HEK293 (cell line): ENCODE results near the gene C17orf113.

Experiments
- GLIS2 ChIP-seq: fragments of 450-650 bp; formaldehyde crosslinking; IDR thresholded peaks from 2 replicates; pipeline ENCODE4 v1.5.1; 2016; ENCODE audit warnings: missing biosample characterization, missing genetic modification characterization
- HIC1 ChIP-seq: fragments of 450-650 bp; formaldehyde crosslinking; IDR thresholded peaks from 2 replicates; pipeline ENCODE4 v1.5.1; 2016; ENCODE audit warnings: missing biosample characterization, missing genetic modification characterization
- KLF17 ChIP-seq: fragments of 450-650 bp; formaldehyde crosslinking; IDR thresholded peaks from 2 replicates; pipeline ENCODE4 v1.5.1; 2016; ENCODE audit warnings: missing biosample characterization, missing genetic modification characterization
- PRDM10 ChIP-seq: fragments of 450-650 bp; formaldehyde crosslinking; IDR thresholded peaks from 2 replicates; pipeline ENCODE4 v1.5.1; 2016; ENCODE audit warnings: missing biosample characterization, missing genetic modification characterization
- RBAK ChIP-seq: fragments of 450-650 bp; formaldehyde crosslinking; IDR thresholded peaks from 2 replicates; pipeline ENCODE4 v1.5.1; 2016; ENCODE audit warnings: missing biosample characterization, missing genetic modification characterization
- REST ChIP-seq: fragments of 450-650 bp; formaldehyde crosslinking; IDR thresholded peaks from 2 replicates; pipeline ENCODE4 v1.5.1; 2016; ENCODE audit warnings: missing biosample characterization, missing genetic modification characterization
- TRIM28 ChIP-seq: IDR thresholded peaks from 2 replicates; pipeline ENCODE4 v1.6.1; 2011; ENCODE audit warnings: low read length, control low read depth, borderline replicate concordance
- YY1 ChIP-seq: fragments of 450-650 bp; formaldehyde crosslinking; IDR thresholded peaks from 2 replicates; pipeline ENCODE4 v1.5.1; 2018; ENCODE audit warnings: missing biosample characterization, missing genetic modification characterization
- ZBTB1 ChIP-seq: fragments of 450-650 bp; formaldehyde crosslinking; IDR thresholded peaks from 2 replicates; pipeline ENCODE4 v1.5.1; 2016; ENCODE audit warnings: missing biosample characterization, missing genetic modification characterization
- ZBTB17 ChIP-seq: fragments of 450-650 bp; formaldehyde crosslinking; IDR thresholded peaks from 2 replicates; pipeline ENCODE4 v1.5.1; 2016; ENCODE audit warnings: missing biosample characterization, missing genetic modification characterization
- ZBTB20 ChIP-seq: fragments of 450-650 bp; formaldehyde crosslinking; IDR thresholded peaks from 2 replicates; pipeline ENCODE4 v1.5.1; 2016; ENCODE audit warnings: missing biosample characterization, missing genetic modification characterization
- ZBTB6 ChIP-seq: fragments of 450-650 bp; formaldehyde crosslinking; IDR thresholded peaks from 2 replicates; pipeline ENCODE4 v1.5.1; 2017; ENCODE audit warnings: missing biosample characterization, missing genetic modification characterization
- ZFP37 ChIP-seq: fragments of 450-650 bp; formaldehyde crosslinking; IDR thresholded peaks from 2 replicates; pipeline ENCODE4 v1.5.1; 2016; ENCODE audit warnings: missing biosample characterization, missing genetic modification characterization
- ZNF184 ChIP-seq: fragments of 450-650 bp; IDR thresholded peaks from 2 replicates; pipeline ENCODE4 v1.5.1; 2018; ENCODE audit warnings: missing biosample characterization, mild to moderate bottlenecking, missing genetic modification characterization
- ZNF24 ChIP-seq: fragments of 450-650 bp; formaldehyde crosslinking; IDR thresholded peaks from 2 replicates; pipeline ENCODE4 v1.5.1; 2016; ENCODE audit warnings: missing biosample characterization, missing genetic modification characterization
- ZNF292 ChIP-seq: fragments of 450-650 bp; formaldehyde crosslinking; IDR thresholded peaks from 2 replicates; pipeline ENCODE4 v1.5.1; 2016; ENCODE audit warnings: low read depth, missing biosample characterization, missing genetic modification characterization, borderline replicate concordance
- ZNF354C ChIP-seq: fragments of 450-650 bp; formaldehyde crosslinking; IDR thresholded peaks from 2 replicates; pipeline ENCODE4 v1.5.1; 2016; ENCODE audit warnings: missing biosample characterization, missing genetic modification characterization, low read depth, borderline replicate concordance
- ZNF449 ChIP-seq: fragments of 450-650 bp; formaldehyde crosslinking; IDR thresholded peaks from 2 replicates; pipeline ENCODE4 v1.5.1; 2017; ENCODE audit warnings: missing biosample characterization, mild to moderate bottlenecking, missing genetic modification characterization, moderate library complexity
- ZNF488 ChIP-seq: fragments of 450-650 bp; formaldehyde crosslinking; IDR thresholded peaks from 2 replicates; pipeline ENCODE4 v1.5.1; 2016; ENCODE audit warnings: missing biosample characterization, missing genetic modification characterization
- ZNF501 ChIP-seq: fragments of 450-650 bp; formaldehyde crosslinking; IDR thresholded peaks from 2 replicates; pipeline ENCODE4 v1.5.1; 2016; ENCODE audit warnings: missing biosample characterization, missing genetic modification characterization
- ZNF626 ChIP-seq: fragments of 450-650 bp; sonication (Bioruptor Pico); formaldehyde crosslinking; IDR thresholded peaks from 2 replicates; pipeline ENCODE4 v1.5.1; 2018; ENCODE audit warnings: missing biosample characterization, missing genetic modification characterization, inconsistent platforms
- ZNF747 ChIP-seq: fragments of 450-650 bp; formaldehyde crosslinking; IDR thresholded peaks from 2 replicates; pipeline ENCODE4 v1.5.1; 2016; ENCODE audit warnings: missing biosample characterization, missing genetic modification characterization
- ZNF791 ChIP-seq: fragments of 450-650 bp; formaldehyde crosslinking; IDR thresholded peaks from 2 replicates; pipeline ENCODE4 v1.5.1; 2016; ENCODE audit warnings: missing biosample characterization, missing genetic modification characterization
- ZNF843 ChIP-seq: fragments of 450-650 bp; formaldehyde crosslinking; IDR thresholded peaks from 2 replicates; pipeline ENCODE4 v1.5.1; 2016; ENCODE audit warnings: missing biosample characterization, missing genetic modification characterization
- ZSCAN23 ChIP-seq: fragments of 450-650 bp; formaldehyde crosslinking; IDR thresholded peaks from 2 replicates; pipeline ENCODE4 v1.5.1; 2016; ENCODE audit warnings: missing biosample characterization, missing genetic modification characterization

Gene C17orf113

GRCh38 chr17:42019509-42020404 lies 30.6 kb downstream of the C17orf113 start, which contains the start of gene NKIRAS2 (continued):
- TF ChIP-seq ZNF184 = no peak; the same call in 1 of the 2 replicates
- TF ChIP-seq HIC1 (tag by site-specific recombination) = no peak
- no peak for TF ChIP-seq ZNF747
- peak; percentile 33; the same call in 1 of the 2 replicates for TF ChIP-seq ZFP37
- no peak for TF ChIP-seq ZSCAN23 (tag by site-specific recombination)
- TF ChIP-seq YY1 (tag by site-specific recombination) = peak; percentile 21; the same call in 1 of the 2 replicates
- no peak for TF ChIP-seq ZNF292 (tag by site-specific recombination)
- TF ChIP-seq PRDM10 (tag by site-specific recombination) = peak; percentile 52
- peak; percentile 73 for TF ChIP-seq ZBTB17 (tag by site-specific recombination)
- TF ChIP-seq ZBTB6 (tag by site-specific recombination) = peak; percentile 79; the same call in 1 of the 2 replicates
- TF ChIP-seq GLIS2 (tag by site-specific recombination) = peak; percentile 82
- TF ChIP-seq KLF17 (tag by site-specific recombination) = peak; percentile 79
- TF ChIP-seq ZNF354C (tag by site-specific recombination) = no peak
- TF ChIP-seq TRIM28 = no peak
- TF ChIP-seq ZNF488 = no peak
- TF ChIP-seq ZNF501 (tag by site-specific recombination) = peak; percentile 71; the same call in 1 of the 2 replicates
- TF ChIP-seq REST (tag by site-specific recombination) = no peak
- no peak for TF ChIP-seq ZNF626 (tag by site-specific recombination)
- TF ChIP-seq ZBTB20 (tag by site-specific recombination) = peak; percentile 92
- 0 out of 2 replicates have a peak, but pooled peaks have one; percentile 42 for TF ChIP-seq ZNF843
- TF ChIP-seq ZBTB1 (tag by site-specific recombination) = no peak
- TF ChIP-seq ZNF24 (tag by site-specific recombination) = peak; percentile 60; the same call in 1 of the 2 replicates
- TF ChIP-seq ZNF791 (tag by site-specific recombination) = no peak
- TF ChIP-seq ZNF449 = no peak
- TF ChIP-seq RBAK (tag by site-specific recombination) = no peak
